HEK293 (cell line): Measurements from ENCODE around the gene PAIP1.

ENCODE experiments used
- CTCF ChIA-PET: fragments of 350-600 bp; formaldehyde crosslinking; extraction: SDS; loops from one replicate; lab custom pipeline; 2021; ENCODE audit warnings: antibody characterized with exemption; lab: Yijun Ruan, JAX
- POLR2A ChIA-PET: fragments of 300-600 bp; formaldehyde crosslinking; extraction: SDS; loops from one replicate; lab custom pipeline; 2020; ENCODE audit warnings: antibody characterized with exemption, inconsistent platforms; lab: Yijun Ruan, JAX
- H3K27ac ChIP-seq: fragments of 200-500 bp; sonication (Bioruptor generic); 2 replicates; pipeline ENCODE4 v1.5.1; 2014; ENCODE audit warnings: low read depth, low read length, control low read depth, inconsistent platforms; ENCODE audit errors: extremely low read depth
- H3K36me3 ChIP-seq, 2 experiments: fragments of 200-500 bp in 1 of 2; sonication (Bioruptor generic) in 1 of 2; 1 replicate in 1 of 2; 2 replicates in 1 of 2; pipeline ENCODE4 v1.5.1; 2014 to 2017; ENCODE audit warnings: inconsistent platforms in 2 of 2, low read length in 2 of 2; ENCODE audit not compliant: control insufficient read depth in 2 of 2, insufficient read depth in 1 of 2
- H3K4me1 ChIP-seq: fragments of 200-500 bp; sonication (Bioruptor generic); 2 replicates; pipeline ENCODE4 v1.5.1; 2014; ENCODE audit warnings: mild to moderate bottlenecking, low read length, inconsistent platforms; ENCODE audit not compliant: control insufficient read depth, insufficient read depth
- H3K4me3 ChIP-seq: 2 replicates; pipeline ENCODE4 v1.5.1; 2011; ENCODE audit warnings: low read depth, mild to moderate bottlenecking, control low read depth, low read length, moderate library complexity
- H3K9me3 ChIP-seq: fragments of 200-500 bp; sonication (Bioruptor generic); 2 replicates; pipeline ENCODE4 v1.5.1; 2014; ENCODE audit warnings: low read depth, low read length, inconsistent platforms; ENCODE audit not compliant: control insufficient read depth, insufficient read depth
- OSR2 ChIP-seq: fragments of 450-650 bp; formaldehyde crosslinking; IDR thresholded peaks from 2 replicates; pipeline ENCODE4 v1.5.1; 2016; ENCODE audit warnings: missing biosample characterization, missing genetic modification characterization
- ZBTB7A ChIP-seq: fragments of 450-650 bp; formaldehyde crosslinking; IDR thresholded peaks from 2 replicates; pipeline ENCODE4 v1.5.1; 2016; ENCODE audit warnings: low read depth, missing biosample characterization, missing genetic modification characterization
- ZNF121 ChIP-seq: fragments of 450-650 bp; formaldehyde crosslinking; IDR thresholded peaks from 2 replicates; pipeline ENCODE4 v1.5.1; 2016; ENCODE audit warnings: missing biosample characterization, missing genetic modification characterization
- ZNF157 ChIP-seq: fragments of 450-650 bp; formaldehyde crosslinking; IDR thresholded peaks from 2 replicates; pipeline ENCODE4 v1.5.1; 2016; ENCODE audit warnings: missing biosample characterization, missing genetic modification characterization
- ZNF169 ChIP-seq: fragments of 450-650 bp; formaldehyde crosslinking; IDR thresholded peaks from 2 replicates; pipeline ENCODE4 v1.5.1; 2016; ENCODE audit warnings: missing biosample characterization, missing genetic modification characterization
- ZNF175 ChIP-seq: fragments of 450-650 bp; formaldehyde crosslinking; IDR thresholded peaks from 2 replicates; pipeline ENCODE4 v1.5.1; 2016; ENCODE audit warnings: missing biosample characterization, missing genetic modification characterization
- ZNF248 ChIP-seq: fragments of 450-650 bp; formaldehyde crosslinking; IDR thresholded peaks from 2 replicates; pipeline ENCODE4 v1.5.1; 2017; ENCODE audit warnings: missing biosample characterization, missing genetic modification characterization
- ZNF292 ChIP-seq: fragments of 450-650 bp; formaldehyde crosslinking; IDR thresholded peaks from 2 replicates; pipeline ENCODE4 v1.5.1; 2016; ENCODE audit warnings: low read depth, missing biosample characterization, missing genetic modification characterization, borderline replicate concordance
- ZNF302 ChIP-seq: fragments of 450-650 bp; formaldehyde crosslinking; IDR thresholded peaks from 2 replicates; pipeline ENCODE4 v1.5.1; 2016; ENCODE audit warnings: missing biosample characterization, missing genetic modification characterization, low read depth
- ZNF335 ChIP-seq: fragments of 450-650 bp; formaldehyde crosslinking; conservative IDR thresholded peaks from 2 replicates; pipeline ENCODE4 v1.5.1; 2016; ENCODE audit warnings: missing biosample characterization, missing genetic modification characterization
- ZNF391 ChIP-seq: fragments of 450-650 bp; formaldehyde crosslinking; IDR thresholded peaks from 2 replicates; pipeline ENCODE4 v1.5.1; 2016; ENCODE audit warnings: low read depth, missing biosample characterization, missing genetic modification characterization, borderline replicate concordance
- TF ChIP-seq, protein P1 (sequence below): fragments of 450-650 bp; formaldehyde crosslinking; IDR thresholded peaks from 2 replicates; pipeline ENCODE4 v1.5.1; 2016; ENCODE audit warnings: missing biosample characterization, missing genetic modification characterization
- TF ChIP-seq, protein P2 (sequence below): fragments of 450-650 bp; formaldehyde crosslinking; IDR thresholded peaks from 2 replicates; pipeline ENCODE4 v1.5.1; 2016; ENCODE audit warnings: missing biosample characterization, missing genetic modification characterization, low read depth
- TF ChIP-seq, protein P3 (sequence below): fragments of 450-650 bp; formaldehyde crosslinking; IDR thresholded peaks from 2 replicates; pipeline ENCODE4 v1.5.1; 2017; ENCODE audit warnings: missing biosample characterization, missing genetic modification characterization
- TF ChIP-seq, protein P4 (sequence below): fragments of 450-650 bp; formaldehyde crosslinking; IDR thresholded peaks from 2 replicates; pipeline ENCODE4 v1.5.1; 2016; ENCODE audit warnings: missing biosample characterization, missing genetic modification characterization, borderline replicate concordance
- TF ChIP-seq, protein P5 (sequence below): fragments of 450-650 bp; IDR thresholded peaks from 2 replicates; pipeline ENCODE4 v1.5.1; 2018; ENCODE audit warnings: missing biosample characterization, missing genetic modification characterization
- TF ChIP-seq, protein P6 (sequence below): sonication (generic); formaldehyde crosslinking; IDR thresholded peaks from 2 replicates; pipeline ENCODE4 v1.8.1; 2022; ENCODE audit warnings: mild to moderate bottlenecking, moderate library complexity, missing genetic modification reagents
- TF ChIP-seq, protein P7 (sequence below): fragments of 450-650 bp; formaldehyde crosslinking; conservative IDR thresholded peaks from 2 replicates; pipeline ENCODE4 v1.5.1; 2016; ENCODE audit warnings: low read depth, missing biosample characterization, missing genetic modification characterization

Gene PAIP1

DNA sequence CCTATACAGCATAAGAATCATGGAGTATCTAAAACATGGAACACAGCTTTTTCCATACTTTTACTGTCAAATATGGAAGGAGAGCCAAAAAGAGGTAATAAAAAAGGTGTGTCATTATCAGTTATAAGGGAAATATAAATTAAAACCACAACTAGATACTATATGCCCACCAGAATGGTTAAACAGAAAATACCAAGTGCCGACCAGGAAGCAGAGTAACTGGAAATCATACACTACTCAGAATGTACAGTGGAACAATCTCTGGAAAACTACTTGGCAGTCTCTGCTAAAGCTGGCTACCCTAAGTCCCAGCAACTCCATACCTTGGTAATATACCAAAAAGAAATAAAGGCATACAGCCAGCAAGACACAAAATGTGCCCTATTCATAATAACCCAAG lies 2.4 kb downstream of the PAIP1 start (continued):
- TF ChIP-seq, protein P1, sequence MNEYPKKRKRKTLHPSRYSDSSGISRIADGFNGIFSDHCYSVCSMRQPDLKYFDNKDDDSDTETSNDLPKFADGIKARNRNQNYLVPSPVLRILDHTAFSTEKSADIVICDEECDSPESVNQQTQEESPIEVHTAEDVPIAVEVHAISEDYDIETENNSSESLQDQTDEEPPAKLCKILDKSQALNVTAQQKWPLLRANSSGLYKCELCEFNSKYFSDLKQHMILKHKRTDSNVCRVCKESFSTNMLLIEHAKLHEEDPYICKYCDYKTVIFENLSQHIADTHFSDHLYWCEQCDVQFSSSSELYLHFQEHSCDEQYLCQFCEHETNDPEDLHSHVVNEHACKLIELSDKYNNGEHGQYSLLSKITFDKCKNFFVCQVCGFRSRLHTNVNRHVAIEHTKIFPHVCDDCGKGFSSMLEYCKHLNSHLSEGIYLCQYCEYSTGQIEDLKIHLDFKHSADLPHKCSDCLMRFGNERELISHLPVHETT, result no peak
- TF ChIP-seq ZNF248 (tag by site-specific recombination), result no peak
- TF ChIP-seq, protein P2, sequence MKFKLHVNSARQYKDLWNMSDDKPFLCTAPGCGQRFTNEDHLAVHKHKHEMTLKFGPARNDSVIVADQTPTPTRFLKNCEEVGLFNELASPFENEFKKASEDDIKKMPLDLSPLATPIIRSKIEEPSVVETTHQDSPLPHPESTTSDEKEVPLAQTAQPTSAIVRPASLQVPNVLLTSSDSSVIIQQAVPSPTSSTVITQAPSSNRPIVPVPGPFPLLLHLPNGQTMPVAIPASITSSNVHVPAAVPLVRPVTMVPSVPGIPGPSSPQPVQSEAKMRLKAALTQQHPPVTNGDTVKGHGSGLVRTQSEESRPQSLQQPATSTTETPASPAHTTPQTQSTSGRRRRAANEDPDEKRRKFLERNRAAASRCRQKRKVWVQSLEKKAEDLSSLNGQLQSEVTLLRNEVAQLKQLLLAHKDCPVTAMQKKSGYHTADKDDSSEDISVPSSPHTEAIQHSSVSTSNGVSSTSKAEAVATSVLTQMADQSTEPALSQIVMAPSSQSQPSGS (tag by site-specific recombination), result no peak
- TF ChIP-seq ZNF335 (tag by site-specific recombination), result no peak
- TF ChIP-seq ZNF302 (tag by site-specific recombination), result no peak

DNA sequence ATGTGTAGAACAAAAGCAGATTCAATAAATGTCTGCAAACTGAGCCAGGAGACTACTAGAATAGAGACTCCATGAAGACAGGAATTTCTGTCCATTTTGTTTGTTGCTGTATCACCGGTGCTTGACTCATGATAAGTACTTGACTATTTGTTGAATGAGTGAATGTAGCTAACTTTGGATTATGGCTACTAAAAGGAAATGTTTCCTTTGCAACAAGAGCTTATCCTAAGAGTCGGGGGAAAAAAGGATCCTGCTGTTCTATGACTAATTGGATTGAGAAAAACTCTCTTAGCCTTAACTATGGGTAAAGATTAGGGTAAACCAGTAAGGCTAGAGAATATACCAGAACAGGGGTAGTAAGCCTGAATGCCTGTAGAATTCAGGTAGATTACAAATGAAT lies 3.5 kb downstream of the PAIP1 start:
- Histone ChIP-seq H3K4me1 (peaks cover 13% of the 10 kb centered on the region; the same call in 1 of the 2 replicates), H3K9me3 (no peaks in the 10 kb centered on the region), H3K4me3 (no peak overlapping the region), H3K27ac (no peak overlapping the region), H3K36me3 (peaks cover 47 to 65% of the 10 kb centered on the region in 2 experiments)
- TF ChIP-seq ZBTB7A (tag by site-specific recombination), result no peak
- no peak for TF ChIP-seq ZNF157 (tag by site-specific recombination)
- TF ChIP-seq, protein P3, sequence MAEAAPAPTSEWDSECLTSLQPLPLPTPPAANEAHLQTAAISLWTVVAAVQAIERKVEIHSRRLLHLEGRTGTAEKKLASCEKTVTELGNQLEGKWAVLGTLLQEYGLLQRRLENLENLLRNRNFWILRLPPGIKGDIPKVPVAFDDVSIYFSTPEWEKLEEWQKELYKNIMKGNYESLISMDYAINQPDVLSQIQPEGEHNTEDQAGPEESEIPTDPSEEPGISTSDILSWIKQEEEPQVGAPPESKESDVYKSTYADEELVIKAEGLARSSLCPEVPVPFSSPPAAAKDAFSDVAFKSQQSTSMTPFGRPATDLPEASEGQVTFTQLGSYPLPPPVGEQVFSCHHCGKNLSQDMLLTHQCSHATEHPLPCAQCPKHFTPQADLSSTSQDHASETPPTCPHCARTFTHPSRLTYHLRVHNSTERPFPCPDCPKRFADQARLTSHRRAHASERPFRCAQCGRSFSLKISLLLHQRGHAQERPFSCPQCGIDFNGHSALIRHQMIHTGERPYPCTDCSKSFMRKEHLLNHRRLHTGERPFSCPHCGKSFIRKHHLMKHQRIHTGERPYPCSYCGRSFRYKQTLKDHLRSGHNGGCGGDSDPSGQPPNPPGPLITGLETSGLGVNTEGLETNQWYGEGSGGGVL (tag by site-specific recombination), result no peak
- TF ChIP-seq, protein P4, sequence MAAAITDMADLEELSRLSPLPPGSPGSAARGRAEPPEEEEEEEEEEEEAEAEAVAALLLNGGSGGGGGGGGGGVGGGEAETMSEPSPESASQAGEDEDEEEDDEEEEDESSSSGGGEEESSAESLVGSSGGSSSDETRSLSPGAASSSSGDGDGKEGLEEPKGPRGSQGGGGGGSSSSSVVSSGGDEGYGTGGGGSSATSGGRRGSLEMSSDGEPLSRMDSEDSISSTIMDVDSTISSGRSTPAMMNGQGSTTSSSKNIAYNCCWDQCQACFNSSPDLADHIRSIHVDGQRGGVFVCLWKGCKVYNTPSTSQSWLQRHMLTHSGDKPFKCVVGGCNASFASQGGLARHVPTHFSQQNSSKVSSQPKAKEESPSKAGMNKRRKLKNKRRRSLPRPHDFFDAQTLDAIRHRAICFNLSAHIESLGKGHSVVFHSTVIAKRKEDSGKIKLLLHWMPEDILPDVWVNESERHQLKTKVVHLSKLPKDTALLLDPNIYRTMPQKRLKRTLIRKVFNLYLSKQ (tag by site-specific recombination), result no peak
- TF ChIP-seq ZNF391 (tag by site-specific recombination), result no peak
- CTCF ChIA-PET, result interaction anchor here (0.6 to 1.1 kb wide), 4 partner anchors 8 to 78 kb away, joined by 3 to 4 read pairs (median 3); no protein-coding TSS in a partner anchor
- POLR2A ChIA-PET, result interaction anchor here (1.0 to 2.0 kb wide), 2 partner anchors 38 to 69 kb away, joined by 3 to 6 read pairs (median 6); partner anchors contain the start of genes C5orf34 and TMEM267

DNA sequence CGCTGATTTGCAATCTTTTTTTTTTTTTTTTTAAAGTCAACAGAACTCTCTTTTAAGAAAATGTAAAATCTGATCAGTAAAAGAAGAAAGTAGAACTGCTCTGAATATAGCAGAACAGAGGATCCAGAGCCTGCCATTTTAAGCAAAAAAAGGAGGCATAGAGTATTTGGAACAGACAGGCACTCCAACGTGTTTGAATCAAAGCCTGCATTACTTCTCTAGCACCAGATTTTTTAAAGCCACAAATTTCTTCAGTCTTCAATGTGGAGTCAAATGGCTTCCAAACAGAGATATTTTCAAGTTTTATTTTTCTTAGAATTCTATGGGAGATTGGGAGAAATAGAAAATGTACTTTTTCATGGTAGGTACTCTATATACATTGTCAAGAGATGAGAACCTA lies 5.1 kb downstream of the PAIP1 start:
- H3K9me3 ChIP-seq, result no peaks in the 10 kb centered on the region
- POLR2A ChIA-PET, result no interaction called here
- H3K27ac ChIP-seq, result no peak overlapping the region
- H3K36me3 ChIP-seq, result peaks cover 59 to 82% of the 10 kb centered on the region in 2 experiments
- CTCF ChIA-PET, result interaction anchor here (0.6 kb wide), 1 partner anchor 56 kb away, joined by 3 read pairs; no protein-coding TSS in a partner anchor
- H3K4me3 ChIP-seq, result no peak overlapping the region
- H3K4me1 ChIP-seq, result peaks cover 13% of the 10 kb centered on the region; the same call in 1 of the 2 replicates
- TF ChIP-seq OSR2 (tag by site-specific recombination) (no peak), ZNF175 (tag by site-specific recombination) (no peak), ZNF121 (no peak), ZNF169 (no peak), ZNF292 (tag by site-specific recombination) (no peak)
- TF ChIP-seq, protein P5, sequence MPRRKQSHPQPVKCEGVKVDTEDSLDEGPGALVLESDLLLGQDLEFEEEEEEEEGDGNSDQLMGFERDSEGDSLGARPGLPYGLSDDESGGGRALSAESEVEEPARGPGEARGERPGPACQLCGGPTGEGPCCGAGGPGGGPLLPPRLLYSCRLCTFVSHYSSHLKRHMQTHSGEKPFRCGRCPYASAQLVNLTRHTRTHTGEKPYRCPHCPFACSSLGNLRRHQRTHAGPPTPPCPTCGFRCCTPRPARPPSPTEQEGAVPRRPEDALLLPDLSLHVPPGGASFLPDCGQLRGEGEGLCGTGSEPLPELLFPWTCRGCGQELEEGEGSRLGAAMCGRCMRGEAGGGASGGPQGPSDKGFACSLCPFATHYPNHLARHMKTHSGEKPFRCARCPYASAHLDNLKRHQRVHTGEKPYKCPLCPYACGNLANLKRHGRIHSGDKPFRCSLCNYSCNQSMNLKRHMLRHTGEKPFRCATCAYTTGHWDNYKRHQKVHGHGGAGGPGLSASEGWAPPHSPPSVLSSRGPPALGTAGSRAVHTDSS (tag by site-specific recombination), result no peak
- TF ChIP-seq, protein P6, sequence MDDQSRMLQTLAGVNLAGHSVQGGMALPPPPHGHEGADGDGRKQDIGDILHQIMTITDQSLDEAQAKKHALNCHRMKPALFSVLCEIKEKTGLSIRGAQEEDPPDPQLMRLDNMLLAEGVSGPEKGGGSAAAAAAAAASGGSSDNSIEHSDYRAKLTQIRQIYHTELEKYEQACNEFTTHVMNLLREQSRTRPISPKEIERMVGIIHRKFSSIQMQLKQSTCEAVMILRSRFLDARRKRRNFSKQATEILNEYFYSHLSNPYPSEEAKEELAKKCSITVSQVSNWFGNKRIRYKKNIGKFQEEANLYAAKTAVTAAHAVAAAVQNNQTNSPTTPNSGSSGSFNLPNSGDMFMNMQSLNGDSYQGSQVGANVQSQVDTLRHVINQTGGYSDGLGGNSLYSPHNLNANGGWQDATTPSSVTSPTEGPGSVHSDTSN (CRISPR knock-in tag), result no peak
- TF ChIP-seq, protein P7, sequence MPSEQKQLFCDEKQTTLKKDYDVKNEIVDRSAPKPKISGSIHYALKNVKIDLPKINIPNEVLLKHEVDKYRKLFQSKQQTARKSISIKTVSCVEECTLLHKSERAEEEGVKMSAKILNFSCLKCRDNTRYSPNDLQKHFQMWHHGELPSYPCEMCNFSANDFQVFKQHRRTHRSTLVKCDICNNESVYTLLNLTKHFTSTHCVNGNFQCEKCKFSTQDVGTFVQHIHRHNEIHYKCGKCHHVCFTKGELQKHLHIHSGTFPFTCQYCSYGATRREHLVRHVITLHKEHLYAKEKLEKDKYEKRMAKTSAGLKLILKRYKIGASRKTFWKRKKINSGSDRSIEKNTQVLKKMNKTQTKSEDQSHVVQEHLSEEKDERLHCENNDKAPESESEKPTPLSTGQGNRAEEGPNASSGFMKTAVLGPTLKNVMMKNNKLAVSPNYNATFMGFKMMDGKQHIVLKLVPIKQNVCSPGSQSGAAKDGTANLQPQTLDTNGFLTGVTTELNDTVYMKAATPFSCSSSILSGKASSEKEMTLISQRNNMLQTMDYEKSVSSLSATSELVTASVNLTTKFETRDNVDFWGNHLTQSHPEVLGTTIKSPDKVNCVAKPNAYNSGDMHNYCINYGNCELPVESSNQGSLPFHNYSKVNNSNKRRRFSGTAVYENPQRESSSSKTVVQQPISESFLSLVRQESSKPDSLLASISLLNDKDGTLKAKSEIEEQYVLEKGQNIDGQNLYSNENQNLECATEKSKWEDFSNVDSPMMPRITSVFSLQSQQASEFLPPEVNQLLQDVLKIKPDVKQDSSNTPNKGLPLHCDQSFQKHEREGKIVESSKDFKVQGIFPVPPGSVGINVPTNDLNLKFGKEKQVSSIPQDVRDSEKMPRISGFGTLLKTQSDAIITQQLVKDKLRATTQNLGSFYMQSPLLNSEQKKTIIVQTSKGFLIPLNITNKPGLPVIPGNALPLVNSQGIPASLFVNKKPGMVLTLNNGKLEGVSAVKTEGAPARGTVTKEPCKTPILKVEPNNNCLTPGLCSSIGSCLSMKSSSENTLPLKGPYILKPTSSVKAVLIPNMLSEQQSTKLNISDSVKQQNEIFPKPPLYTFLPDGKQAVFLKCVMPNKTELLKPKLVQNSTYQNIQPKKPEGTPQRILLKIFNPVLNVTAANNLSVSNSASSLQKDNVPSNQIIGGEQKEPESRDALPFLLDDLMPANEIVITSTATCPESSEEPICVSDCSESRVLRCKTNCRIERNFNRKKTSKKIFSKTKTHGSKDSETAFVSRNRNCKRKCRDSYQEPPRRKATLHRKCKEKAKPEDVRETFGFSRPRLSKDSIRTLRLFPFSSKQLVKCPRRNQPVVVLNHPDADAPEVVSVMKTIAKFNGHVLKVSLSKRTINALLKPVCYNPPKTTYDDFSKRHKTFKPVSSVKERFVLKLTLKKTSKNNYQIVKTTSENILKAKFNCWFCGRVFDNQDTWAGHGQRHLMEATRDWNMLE, result no peak
